ENCODE data around the gene NASP.
A peak's percentile ranks its signal among the peaks of the same experiment; 100 is the strongest.

The NASP gene

GRCh38 chr1:45620588-45621500, 37.0 kb downstream of the NASP start:
- DNase-seq: no peak

GRCh38 chr1:45621501-45621836, 37.6 kb downstream of the NASP start:
- DNase-seq: peak; percentile 25

- peak; percentile 23 for DNase-seq
Measured at GRCh38 chr1:45621895-45622523, 38.2 kb downstream of the NASP start.

GRCh38 chr1:45622524-45623394, 38.9 kb downstream of the NASP start:
- peak; percentile 44 for DNase-seq

- no peak for DNase-seq
Measured at GRCh38 chr1:45623972-45624371, 40.1 kb downstream of the NASP start, which contains the start of gene CCDC17. Gene CCDC17 (minus strand): TSS chr1:45624054. CDS start chr1:45623909, 145 bp downstream.

GRCh38 chr1:45629035-45629434, 45.2 kb downstream of the NASP start:
- no peak for DNase-seq

- no peak for DNase-seq
Measured at GRCh38 chr1:45630429-45630828, 46.6 kb downstream of the NASP start.

DNA sequence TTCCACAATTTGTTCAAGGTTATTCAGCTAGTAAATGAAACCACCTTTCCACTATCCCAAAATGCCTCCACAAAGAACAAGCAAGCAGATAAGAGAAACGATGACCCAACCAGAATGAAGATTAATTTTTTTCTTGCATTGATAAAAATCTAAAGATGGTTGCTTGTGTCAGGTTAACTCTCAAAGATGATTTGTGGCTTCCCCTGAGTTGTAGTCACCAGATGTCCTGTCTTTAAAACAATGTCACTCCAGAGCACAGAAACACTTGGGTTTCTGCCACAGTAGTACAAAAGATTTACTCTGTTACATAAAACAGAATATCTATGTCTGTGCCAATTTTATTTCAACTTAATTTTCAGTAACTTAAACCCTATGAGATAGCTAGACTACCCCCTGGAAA, 51.4 kb downstream of the NASP start:
- no peak for DNase-seq

DNA sequence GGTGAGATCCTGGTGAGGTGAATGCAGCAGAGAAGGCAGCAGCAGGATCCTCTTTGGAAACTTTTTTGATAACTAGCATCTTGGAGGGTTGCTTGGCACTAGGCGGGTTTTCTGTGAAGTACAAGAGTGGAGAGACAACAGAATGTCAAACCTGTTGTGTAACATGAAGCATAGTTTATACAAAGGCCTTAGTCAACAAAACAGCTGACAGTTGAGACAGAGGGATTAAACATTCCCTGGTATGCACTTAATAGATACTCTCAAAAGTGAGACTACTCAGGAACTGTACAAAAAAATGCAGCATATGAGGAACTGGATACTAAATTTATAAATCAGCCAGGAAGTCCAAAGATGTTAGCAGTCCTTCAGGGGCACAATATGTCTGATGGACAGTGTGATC, 56.5 kb downstream of the NASP start:
- no peak for DNase-seq

DNA sequence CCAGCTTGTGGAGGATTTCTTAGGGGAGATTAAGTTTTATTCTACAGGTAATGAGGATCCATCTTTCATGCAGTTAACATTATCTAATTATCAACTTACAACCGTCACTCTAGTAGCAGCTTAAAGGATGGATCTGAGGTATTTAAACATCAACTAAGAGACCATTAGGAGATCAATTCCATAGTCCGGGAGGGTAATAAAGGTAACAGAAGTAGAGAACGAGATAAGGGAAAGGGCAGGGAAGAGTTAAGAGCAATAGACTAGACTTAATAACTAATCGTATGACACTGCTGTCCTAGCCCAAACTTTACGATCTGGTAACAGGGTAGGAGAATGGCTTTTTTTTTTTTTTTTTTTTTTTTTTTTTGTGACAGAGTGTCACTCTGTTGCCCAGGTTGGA, 59.5 kb downstream of the NASP start:
- no peak for DNase-seq

DNA sequence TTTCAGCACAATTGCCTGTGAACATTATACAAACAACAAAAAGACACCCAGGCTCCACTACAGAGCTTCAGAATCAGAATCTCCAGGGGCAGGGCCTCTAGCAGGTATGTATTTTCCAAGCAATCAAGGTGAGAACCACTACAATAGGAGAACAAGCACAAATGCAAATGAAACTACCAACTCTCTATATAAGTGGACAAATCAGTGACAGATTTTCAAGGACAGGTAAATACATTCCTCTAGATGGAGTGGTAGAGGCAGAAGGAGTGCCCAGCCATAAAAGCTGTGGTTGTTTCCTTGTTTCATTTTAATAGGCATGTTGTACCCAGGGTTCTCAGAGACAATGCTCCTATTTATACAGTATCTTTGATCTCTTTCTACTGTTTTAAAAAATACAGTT, 60.1 kb downstream of the NASP start:
- DNase-seq: no peak

- DNase-seq: no peak
Measured at GRCh38 chr1:45644661-45645060, 60.8 kb downstream of the NASP start.

DNA sequence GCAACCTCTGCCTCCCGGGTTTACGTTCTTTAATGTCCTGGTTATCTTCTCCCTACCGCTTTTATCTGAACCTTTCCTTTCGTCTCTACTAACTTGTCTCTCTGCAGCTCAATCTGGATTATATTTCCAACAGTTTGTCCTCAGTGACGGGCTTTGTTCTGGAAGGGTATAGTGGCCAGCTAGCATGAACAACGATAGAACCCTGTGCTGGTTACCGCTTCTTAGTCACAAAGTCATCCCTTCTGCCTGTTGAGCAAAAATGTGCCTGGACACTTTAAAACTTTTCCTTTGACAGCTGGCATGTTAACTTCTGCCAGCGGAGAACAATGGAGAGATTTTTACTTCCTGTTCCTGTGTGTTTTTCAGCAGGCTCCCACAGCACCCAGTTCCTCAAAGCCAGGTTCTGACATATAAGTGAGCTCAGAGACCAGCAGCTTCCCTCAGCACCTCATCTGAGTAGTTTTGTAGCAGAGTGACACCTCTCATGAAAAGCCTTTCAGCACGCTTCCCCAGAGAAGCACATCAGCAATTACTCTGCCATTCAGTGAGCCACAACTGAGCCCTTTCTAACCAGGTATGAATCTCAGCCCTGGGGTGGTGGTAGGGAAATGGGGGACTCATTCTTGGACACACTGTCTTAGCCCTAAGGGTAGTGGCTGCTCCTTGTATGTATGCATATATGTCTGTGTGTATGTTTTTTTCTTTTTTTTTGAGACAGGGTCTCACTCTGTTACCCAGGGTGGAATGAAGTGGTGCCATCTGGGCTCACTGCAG, 63.6 kb downstream of the NASP start:
- peak; percentile 26 for DNase-seq

DNA sequence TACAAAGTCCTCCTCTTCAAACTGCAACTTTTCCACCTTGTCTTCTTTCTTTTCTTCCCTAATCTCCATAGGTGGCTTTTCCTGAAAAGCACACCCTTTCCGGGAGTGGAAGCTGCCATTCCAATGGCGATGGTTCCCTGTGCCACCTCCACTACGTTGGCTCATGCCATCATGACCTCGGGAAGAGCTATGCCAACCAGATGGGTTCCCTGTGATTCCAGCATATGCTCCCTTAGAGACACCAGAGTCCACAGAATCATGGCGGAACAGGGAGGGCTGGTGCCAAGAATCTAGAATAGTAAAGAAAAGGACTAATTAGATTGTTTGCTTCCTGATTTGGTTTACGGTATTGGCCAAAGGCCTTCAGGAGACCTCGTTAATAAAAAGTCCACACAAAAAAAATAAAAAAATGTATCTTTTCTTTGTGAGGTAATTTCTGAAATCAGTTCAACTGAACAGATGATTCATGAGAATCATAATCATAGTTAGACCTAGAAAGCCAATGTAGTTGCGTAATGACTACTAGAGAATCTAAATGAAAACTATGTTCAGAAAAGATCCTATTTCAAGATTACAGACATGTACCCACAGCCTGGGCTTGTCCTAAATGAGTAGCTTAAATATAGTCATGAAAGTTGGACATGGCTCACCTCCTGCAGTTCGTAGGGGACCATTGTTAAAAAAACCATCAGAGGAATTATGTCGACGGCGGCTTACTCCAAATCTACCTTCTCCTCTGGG, 70.9 kb downstream of the NASP start:
- no peak for DNase-seq

GRCh38 chr1:45656573-45657226, 72.9 kb downstream of the NASP start:
- DNase-seq: no peak

DNA sequence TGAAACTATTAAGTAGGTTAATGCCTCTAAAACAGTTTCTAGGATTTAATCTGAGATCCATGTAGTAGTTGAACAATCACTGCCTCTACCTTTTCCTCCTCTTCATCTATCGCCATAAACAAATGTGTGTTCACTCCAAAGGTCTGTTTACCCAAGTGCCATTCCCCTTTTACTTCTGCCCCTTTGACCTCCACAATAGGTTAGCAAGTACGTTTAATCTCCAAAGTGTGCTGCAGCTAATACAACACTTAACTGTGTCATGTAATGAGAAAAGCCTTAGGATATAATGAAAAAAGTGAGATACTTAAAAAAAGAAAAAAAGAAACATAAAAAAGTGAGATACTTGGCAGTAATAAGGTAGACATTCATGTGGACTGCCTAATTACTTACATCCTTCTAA, 74.3 kb downstream of the NASP start:
- DNase-seq: no peak

DNA sequence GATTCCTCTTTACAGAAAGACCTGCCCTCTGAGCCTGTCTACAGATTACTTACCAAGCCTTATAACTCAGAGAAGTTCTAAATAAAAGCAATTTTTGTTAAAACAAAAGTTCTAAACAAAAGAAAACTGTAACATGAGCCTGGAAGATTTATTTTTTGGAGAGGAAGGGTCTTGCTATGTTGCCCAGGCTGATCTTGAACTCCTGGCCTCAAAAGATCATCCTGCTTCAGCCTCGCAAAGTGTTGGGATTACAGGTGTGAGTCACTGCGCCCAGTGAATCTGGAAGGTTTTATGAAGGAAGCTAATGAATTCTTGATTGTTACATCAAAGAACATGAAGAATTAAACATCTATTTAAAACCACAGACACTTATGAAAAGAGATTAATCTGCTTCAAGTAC, 75.4 kb downstream of the NASP start:
- DNase-seq: no peak

GRCh38 chr1:45660336-45660735, 76.5 kb downstream of the NASP start:
- no peak for DNase-seq

DNA sequence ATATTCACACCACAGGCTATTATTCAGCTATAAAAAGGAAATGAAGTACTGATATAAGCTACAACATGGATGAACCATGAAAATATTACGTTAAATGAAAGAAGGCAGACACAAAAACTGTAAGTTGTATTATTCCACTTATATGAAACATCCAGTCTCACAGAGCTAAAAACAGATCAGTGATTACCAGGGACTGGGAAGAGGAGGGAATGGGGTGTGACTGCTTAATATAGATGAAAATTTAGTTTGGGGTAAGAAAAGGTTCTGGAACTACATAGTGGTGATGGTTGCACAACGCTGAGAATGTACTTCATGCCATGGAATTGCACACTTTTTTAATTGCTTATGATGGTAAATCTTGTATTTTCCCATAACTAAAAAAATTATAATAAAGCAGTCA, 83.0 kb downstream of the NASP start:
- DNase-seq: no peak

DNA sequence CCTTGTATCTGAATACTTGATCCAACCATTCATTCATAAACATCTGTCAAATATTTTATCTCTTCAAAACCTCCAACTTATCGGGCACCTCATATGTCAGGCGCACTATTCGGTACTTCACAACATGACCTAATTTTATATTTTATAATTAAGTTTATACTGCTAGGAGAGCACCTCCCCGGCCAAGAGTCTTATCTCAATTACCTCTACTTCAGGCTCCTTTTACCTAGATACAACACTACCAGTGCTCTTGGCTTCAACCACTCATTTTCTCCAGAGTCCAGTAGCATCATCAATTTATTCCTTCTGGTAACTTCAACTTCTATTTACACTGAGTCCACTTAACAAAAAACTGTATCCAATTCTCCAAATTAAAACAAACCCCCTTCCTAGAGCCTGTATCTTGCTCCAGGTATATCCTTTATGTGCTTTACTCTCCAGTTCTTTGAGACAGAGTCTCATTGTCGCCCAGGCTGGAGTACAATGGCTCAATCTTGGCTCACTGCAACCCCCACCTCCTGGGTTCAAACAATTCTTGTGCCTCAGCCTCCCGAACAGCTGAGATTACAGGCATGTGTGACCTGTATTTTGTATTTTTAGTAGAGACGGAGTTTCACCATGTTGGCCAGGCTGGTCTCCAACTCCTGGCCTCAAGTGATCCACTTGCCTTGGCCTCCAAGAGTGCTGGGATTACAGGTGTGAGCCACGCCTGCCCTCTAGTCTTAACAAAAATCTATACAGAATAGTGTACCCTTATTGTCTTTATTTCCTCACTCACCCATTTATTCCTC, 83.7 kb downstream of the NASP start:
- DNase-seq: no peak
